Measurements from ENCODE around the gene NUP210L. TPM values are rescaled to one million over a fixed set of nuclear protein-coding genes. Genes with fewer than 3 reads are reported as not detected.

NUP210L gene
- total RNA-seq, 1 donor from 2014 or later = 0.10 TPM

GRCh38 chr1:154178911-154179811 lies 24.3 kb upstream of the NUP210L start:
- peaks cover 4% of the 10 kb centered on the region for H3K9me3 Mint-ChIP-seq (ENCODE audit: unreplicated experiment)
- H3K4me3 Mint-ChIP-seq (ENCODE audit: unreplicated experiment) = peak overlapping the region; percentile 75
- H3K36me3 Mint-ChIP-seq (ENCODE audit: unreplicated experiment) = no peaks in the 10 kb centered on the region
- no peak for TF ChIP-seq CTCF (IDR thresholded peaks at IDR 0.05; ENCODE audit: partially characterized antibody, unreplicated experiment)
- DNase-seq = no peak
- peak overlapping the region; percentile 17 for H3K27ac Mint-ChIP-seq (ENCODE audit: unreplicated experiment)
- H3K4me1 Mint-ChIP-seq (ENCODE audit: low read depth, unreplicated experiment) = peaks cover 38% of the 10 kb centered on the region
- H3K27me3 Mint-ChIP-seq (ENCODE audit: unreplicated experiment) = peaks cover 10% of the 10 kb centered on the region

GRCh38 chr1:154178013-154178412 lies 23.1 kb upstream of the NUP210L start:
- no peak for DNase-seq
- H3K27me3 Mint-ChIP-seq (ENCODE audit: unreplicated experiment) = peaks cover 4% of the 10 kb centered on the region
- H3K4me3 Mint-ChIP-seq (ENCODE audit: unreplicated experiment) = peak overlapping the region; percentile 2
- H3K9me3 Mint-ChIP-seq (ENCODE audit: unreplicated experiment) = no peaks in the 10 kb centered on the region
- H3K4me1 Mint-ChIP-seq (ENCODE audit: low read depth, unreplicated experiment) = peaks cover 35% of the 10 kb centered on the region
- no peak overlapping the region for H3K27ac Mint-ChIP-seq (ENCODE audit: unreplicated experiment)
- H3K36me3 Mint-ChIP-seq (ENCODE audit: unreplicated experiment) = no peaks in the 10 kb centered on the region
- TF ChIP-seq CTCF (IDR thresholded peaks at IDR 0.05; ENCODE audit: partially characterized antibody, unreplicated experiment) = no peak

- Mint-ChIP-seq H3K4me1 (ENCODE audit: low read depth, unreplicated experiment) (peaks cover 40% of the 10 kb centered on the region), H3K9me3 (ENCODE audit: unreplicated experiment) (no peaks in the 10 kb centered on the region), H3K36me3 (ENCODE audit: unreplicated experiment) (peaks cover 8% of the 10 kb centered on the region), H3K4me3 (ENCODE audit: unreplicated experiment) (no peak overlapping the region), H3K27me3 (ENCODE audit: unreplicated experiment) (peaks cover 4% of the 10 kb centered on the region), H3K27ac (ENCODE audit: unreplicated experiment) (no peak overlapping the region)
- no peak for TF ChIP-seq CTCF (IDR thresholded peaks at IDR 0.05; ENCODE audit: partially characterized antibody, unreplicated experiment)
- no peak for DNase-seq
Observed at GRCh38 chr1:154176337-154176736, 21.5 kb upstream of the NUP210L start.

GRCh38 chr1:154174654-154175053 lies 19.8 kb upstream of the NUP210L start:
- no peak overlapping the region for H3K27ac Mint-ChIP-seq (ENCODE audit: unreplicated experiment)
- peaks cover 10% of the 10 kb centered on the region for H3K36me3 Mint-ChIP-seq (ENCODE audit: unreplicated experiment)
- no peaks in the 10 kb centered on the region for H3K9me3 Mint-ChIP-seq (ENCODE audit: unreplicated experiment)
- peaks cover 2% of the 10 kb centered on the region for H3K27me3 Mint-ChIP-seq (ENCODE audit: unreplicated experiment)
- H3K4me1 Mint-ChIP-seq (ENCODE audit: low read depth, unreplicated experiment) = peaks cover 33% of the 10 kb centered on the region
- DNase-seq = no peak
- no peak overlapping the region for H3K4me3 Mint-ChIP-seq (ENCODE audit: unreplicated experiment)
- no peak for TF ChIP-seq CTCF (IDR thresholded peaks at IDR 0.05; ENCODE audit: partially characterized antibody, unreplicated experiment)

GRCh38 chr1:154171880-154172279 lies 17.0 kb upstream of the NUP210L start:
- no peak for TF ChIP-seq CTCF (IDR thresholded peaks at IDR 0.05; ENCODE audit: partially characterized antibody, unreplicated experiment)
- peaks cover 10% of the 10 kb centered on the region for H3K36me3 Mint-ChIP-seq (ENCODE audit: unreplicated experiment)
- peak overlapping the region; percentile 65 for H3K27ac Mint-ChIP-seq (ENCODE audit: unreplicated experiment)
- H3K9me3 Mint-ChIP-seq (ENCODE audit: unreplicated experiment) = no peaks in the 10 kb centered on the region
- peaks cover 12% of the 10 kb centered on the region for H3K4me1 Mint-ChIP-seq (ENCODE audit: low read depth, unreplicated experiment)
- peaks cover 2% of the 10 kb centered on the region for H3K27me3 Mint-ChIP-seq (ENCODE audit: unreplicated experiment)
- DNase-seq = no peak
- H3K4me3 Mint-ChIP-seq (ENCODE audit: unreplicated experiment) = peak overlapping the region; percentile 25

All from glutamatergic neuron (in vitro differentiated cells).